ENCODE measurements around the gene MET. TPM values are rescaled to one million over a fixed set of nuclear protein-coding genes. Genes with fewer than 3 reads are reported as not detected.

MET gene
- total RNA-seq, 1 donor from 2014 or later, result 46.0 TPM

GRCh38 chr7:116731023-116731395 lies 59.0 kb downstream of the MET start:
- Mint-ChIP-seq H3K27ac (no peak overlapping the region), H3K4me1 (ENCODE audit: low read depth) (peaks cover 64% of the 10 kb centered on the region), H3K27me3 (no peaks in the 10 kb centered on the region), H3K4me3 (ENCODE audit: low read depth) (no peak overlapping the region), H3K9me3 (ENCODE audit: low read depth) (no peaks in the 10 kb centered on the region), H3K36me3 (ENCODE audit: insufficient read depth) (peaks cover 2% of the 10 kb centered on the region)
- no peak for DNase-seq (ENCODE audit: low spot score, unreplicated experiment)
- TF ChIP-seq, protein P1, sequence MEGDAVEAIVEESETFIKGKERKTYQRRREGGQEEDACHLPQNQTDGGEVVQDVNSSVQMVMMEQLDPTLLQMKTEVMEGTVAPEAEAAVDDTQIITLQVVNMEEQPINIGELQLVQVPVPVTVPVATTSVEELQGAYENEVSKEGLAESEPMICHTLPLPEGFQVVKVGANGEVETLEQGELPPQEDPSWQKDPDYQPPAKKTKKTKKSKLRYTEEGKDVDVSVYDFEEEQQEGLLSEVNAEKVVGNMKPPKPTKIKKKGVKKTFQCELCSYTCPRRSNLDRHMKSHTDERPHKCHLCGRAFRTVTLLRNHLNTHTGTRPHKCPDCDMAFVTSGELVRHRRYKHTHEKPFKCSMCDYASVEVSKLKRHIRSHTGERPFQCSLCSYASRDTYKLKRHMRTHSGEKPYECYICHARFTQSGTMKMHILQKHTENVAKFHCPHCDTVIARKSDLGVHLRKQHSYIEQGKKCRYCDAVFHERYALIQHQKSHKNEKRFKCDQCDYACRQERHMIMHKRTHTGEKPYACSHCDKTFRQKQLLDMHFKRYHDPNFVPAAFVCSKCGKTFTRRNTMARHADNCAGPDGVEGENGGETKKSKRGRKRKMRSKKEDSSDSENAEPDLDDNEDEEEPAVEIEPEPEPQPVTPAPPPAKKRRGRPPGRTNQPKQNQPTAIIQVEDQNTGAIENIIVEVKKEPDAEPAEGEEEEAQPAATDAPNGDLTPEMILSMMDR (IDR thresholded peaks at IDR 0.05; ENCODE audit: unreplicated experiment), result no peak

DNA sequence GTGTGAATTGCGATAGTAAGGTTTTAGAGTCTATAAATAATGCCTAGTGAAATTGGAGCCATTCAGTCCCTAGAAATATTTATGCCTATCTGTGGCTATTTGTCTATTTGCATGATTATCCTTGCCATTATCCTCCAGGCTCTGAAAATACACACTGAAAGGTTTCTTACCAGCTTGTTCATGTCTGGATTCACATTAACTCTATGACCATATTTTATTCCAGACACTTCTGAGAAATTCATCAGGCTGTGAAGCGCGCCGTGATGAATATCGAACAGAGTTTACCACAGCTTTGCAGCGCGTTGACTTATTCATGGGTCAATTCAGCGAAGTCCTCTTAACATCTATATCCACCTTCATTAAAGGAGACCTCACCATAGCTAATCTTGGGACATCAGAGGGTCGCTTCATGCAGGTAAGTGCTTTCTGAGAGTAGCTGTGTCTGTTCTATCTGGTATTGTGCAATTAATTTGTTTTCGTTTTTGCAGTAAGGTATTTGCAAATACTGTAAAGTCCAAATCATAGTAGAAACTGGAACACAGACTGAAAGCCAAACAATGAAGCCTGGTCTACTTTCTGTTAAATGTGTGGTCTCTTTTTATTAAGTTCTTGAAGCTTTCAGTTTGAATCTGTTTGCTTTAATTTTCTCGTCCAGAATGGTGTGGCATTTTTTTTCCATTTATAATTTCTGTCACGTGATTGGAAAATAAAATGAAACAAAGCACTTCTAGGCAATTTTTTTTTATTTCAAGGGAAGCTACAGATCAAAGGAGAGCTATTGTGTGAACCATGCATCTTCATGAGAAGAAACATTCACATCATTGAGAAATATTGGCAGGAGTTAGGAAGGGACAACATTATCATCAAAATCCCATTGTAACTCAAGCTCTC lies 59.7 kb downstream of the MET start:
- DNase-seq (ENCODE audit: low spot score, unreplicated experiment), result no peak
- Mint-ChIP-seq H3K27me3 (no peaks in the 10 kb centered on the region), H3K4me3 (ENCODE audit: low read depth) (no peak overlapping the region), H3K4me1 (ENCODE audit: low read depth) (peaks cover 58% of the 10 kb centered on the region), H3K36me3 (ENCODE audit: insufficient read depth) (peaks cover 2% of the 10 kb centered on the region), H3K9me3 (ENCODE audit: low read depth) (no peaks in the 10 kb centered on the region), H3K27ac (no peak overlapping the region)
- TF ChIP-seq, protein P1 (IDR thresholded peaks at IDR 0.05; ENCODE audit: unreplicated experiment), result no peak

GRCh38 chr7:116732788-116733694 lies 61.0 kb downstream of the MET start:
- TF ChIP-seq, protein P1 (IDR thresholded peaks at IDR 0.05; ENCODE audit: unreplicated experiment), result no peak
- no peak overlapping the region for H3K4me3 Mint-ChIP-seq (ENCODE audit: low read depth)
- H3K4me1 Mint-ChIP-seq (ENCODE audit: low read depth), result peaks cover 54% of the 10 kb centered on the region
- peaks cover 2% of the 10 kb centered on the region for H3K36me3 Mint-ChIP-seq (ENCODE audit: insufficient read depth)
- H3K27ac Mint-ChIP-seq, result no peak overlapping the region
- no peak for DNase-seq (ENCODE audit: low spot score, unreplicated experiment)
- no peaks in the 10 kb centered on the region for H3K9me3 Mint-ChIP-seq (ENCODE audit: low read depth)
- no peaks in the 10 kb centered on the region for H3K27me3 Mint-ChIP-seq

GRCh38 chr7:116733924-116734580 lies 62.1 kb downstream of the MET start:
- Mint-ChIP-seq H3K4me1 (ENCODE audit: low read depth) (peaks cover 56% of the 10 kb centered on the region), H3K27ac (peak overlapping the region; percentile 6), H3K4me3 (ENCODE audit: low read depth) (no peak overlapping the region), H3K9me3 (ENCODE audit: low read depth) (no peaks in the 10 kb centered on the region), H3K36me3 (ENCODE audit: insufficient read depth) (peaks cover 2% of the 10 kb centered on the region), H3K27me3 (no peaks in the 10 kb centered on the region)
- TF ChIP-seq, protein P1 (IDR thresholded peaks at IDR 0.05; ENCODE audit: unreplicated experiment), result no peak
- no peak for DNase-seq (ENCODE audit: low spot score, unreplicated experiment)

DNA sequence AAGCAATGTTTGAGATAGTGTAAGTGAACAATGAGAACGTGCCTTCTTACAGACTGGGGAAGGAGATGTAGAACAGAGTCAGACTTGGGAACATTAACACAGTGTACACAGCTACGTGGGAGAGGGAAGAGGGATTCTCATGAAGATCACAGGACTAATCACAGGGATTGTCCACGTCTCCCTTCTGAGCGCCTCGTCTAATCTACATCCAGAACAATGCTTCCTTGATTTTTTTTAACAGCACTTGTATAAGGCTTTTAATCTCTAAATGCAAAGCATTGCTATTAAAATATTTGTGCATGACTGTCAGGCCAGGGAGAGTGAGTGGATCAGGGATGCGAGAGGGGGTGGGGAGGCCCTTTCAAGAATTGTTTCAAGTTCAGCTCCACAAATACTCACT lies 62.7 kb downstream of the MET start:
- DNase-seq (ENCODE audit: low spot score, unreplicated experiment), result no peak
- Mint-ChIP-seq H3K27me3 (no peaks in the 10 kb centered on the region), H3K9me3 (ENCODE audit: low read depth) (no peaks in the 10 kb centered on the region), H3K4me1 (ENCODE audit: low read depth) (peaks cover 56% of the 10 kb centered on the region), H3K27ac (peak overlapping the region; percentile 5), H3K4me3 (ENCODE audit: low read depth) (no peak overlapping the region), H3K36me3 (ENCODE audit: insufficient read depth) (peaks cover 2% of the 10 kb centered on the region)
- TF ChIP-seq, protein P1 (IDR thresholded peaks at IDR 0.05; ENCODE audit: unreplicated experiment), result no peak
